Naive thymus-derived CD8-positive, alpha-beta T cell (primary cell): ENCODE data around the gene SLC35A5. TPM values are rescaled to one million over a fixed set of nuclear protein-coding genes. Genes with fewer than 3 reads are reported as not detected.

Experiments
- ATAC-seq, 2 donors: fragments of 150-1000 bp; cut with Tn5 transposase in 1 of 2; sonication (Bioruptor Pico), chemical (Tn5 transposase) in 1 of 2; 1 replicate in 1 of 2; 2 replicates in 1 of 2; pipeline ENCODE4 v1.10.0; 2021; ENCODE audit warnings: mild to moderate bottlenecking in 2 of 2, moderate library complexity in 2 of 2
- POLR2A ChIA-PET: fragments of 350-600 bp; sonication (Branson Sonifier 250); formaldehyde crosslinking; loops from one replicate; lab custom pipeline; 2021; ENCODE audit warnings: antibody characterized with exemption; lab: Charles Lee
- DNase-seq, 10 donors: peaks; one replicate each; pipeline versions ENCODE4 v3.0.0 to v3.0.0-alpha.2; 2020 to 2022
- H3K27ac Mint-ChIP-seq, 10 donors: one replicate each; pipeline ENCODE4 v1.8.0; 2020 to 2022; ENCODE audit warnings: mild to moderate bottlenecking in 10 of 10, mixed read lengths in 10 of 10, moderate library complexity in 4 of 10, inconsistent platforms in 1 of 10
- H3K27me3 Mint-ChIP-seq, 5 donors: one replicate each; pipeline ENCODE4 v1.8.0; 2021 to 2022; ENCODE audit warnings: mixed read lengths in 5 of 5
- H3K36me3 Mint-ChIP-seq, 3 donors: one replicate each; pipeline ENCODE4 v1.8.0; 2020 to 2022; ENCODE audit warnings: mixed read lengths in 3 of 3, mild to moderate bottlenecking in 2 of 3, inconsistent platforms in 1 of 3
- H3K4me1 Mint-ChIP-seq, 4 donors: one replicate each; pipeline ENCODE4 v1.8.0; 2021 to 2022; ENCODE audit warnings: mixed read lengths in 4 of 4
- H3K4me3 Mint-ChIP-seq, 10 donors: one replicate each; pipeline ENCODE4 v1.8.0; 2020 to 2022; ENCODE audit warnings: mild to moderate bottlenecking in 10 of 10, mixed read lengths in 10 of 10, moderate library complexity in 6 of 10, inconsistent platforms in 1 of 10
- H3K9me3 Mint-ChIP-seq, 9 donors: one replicate each; pipeline ENCODE4 v1.8.0; 2020 to 2022; ENCODE audit warnings: mixed read lengths in 9 of 9, mild to moderate bottlenecking in 3 of 9, inconsistent platforms in 1 of 9, moderate library complexity in 1 of 9
- polyA plus RNA-seq, 3 donors: library from polyadenylated mRNA; unstranded; fragments of 300-500 nt; fragmentation: Illumina TruSeq; gene quantifications; one replicate each; pipeline ENCODE4 v1.2.3, GENCODE V29; 2021
- total RNA-seq, 8 experiments: library from RNA in 2 of 8; stranded (reverse) in 2 of 8; gene quantifications; one replicate each; pipeline ENCODE4 v1.2.3 and lab custom pipeline; 2021 to 2026

SLC35A5 gene
- total and polyA plus RNA-seq, 5 experiments from 2014 or later = 7.9 to 24.7 (median 13.7) TPM

DNA sequence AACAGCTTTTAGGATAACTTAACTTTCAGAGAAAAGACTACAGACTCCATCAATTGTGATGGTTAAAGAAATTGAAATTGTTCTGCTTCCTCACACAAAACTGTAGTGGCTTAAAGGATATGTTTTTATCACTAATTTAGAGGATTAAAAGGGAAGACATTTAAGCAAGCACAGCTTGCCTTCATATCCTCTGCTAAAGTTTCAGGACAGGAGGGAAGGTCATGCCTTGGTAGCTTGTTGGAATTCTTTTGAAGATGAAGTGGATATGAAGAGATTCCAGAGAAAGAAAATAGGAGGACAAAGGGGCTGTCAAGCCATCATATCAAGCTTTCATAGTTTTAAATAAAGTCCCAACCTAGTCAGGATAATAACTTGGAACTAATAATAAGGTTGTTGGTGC lies 46.0 kb downstream of the SLC35A5 start:
- Mint-ChIP-seq H3K4me1 (peaks cover 0 to 8% (median 2%) of the 10 kb centered on the region in 4 donors), H3K9me3 (no peaks in the 10 kb centered on the region), H3K27ac (no peak overlapping the region), H3K4me3 (no peak overlapping the region), H3K27me3 (peaks cover 7 to 13% (median 10%) of the 10 kb centered on the region in 5 donors), H3K36me3 (no peaks in the 10 kb centered on the region)
- no peak for ATAC-seq
- DNase-seq = no peak
- POLR2A ChIA-PET = no interaction called here

DNA sequence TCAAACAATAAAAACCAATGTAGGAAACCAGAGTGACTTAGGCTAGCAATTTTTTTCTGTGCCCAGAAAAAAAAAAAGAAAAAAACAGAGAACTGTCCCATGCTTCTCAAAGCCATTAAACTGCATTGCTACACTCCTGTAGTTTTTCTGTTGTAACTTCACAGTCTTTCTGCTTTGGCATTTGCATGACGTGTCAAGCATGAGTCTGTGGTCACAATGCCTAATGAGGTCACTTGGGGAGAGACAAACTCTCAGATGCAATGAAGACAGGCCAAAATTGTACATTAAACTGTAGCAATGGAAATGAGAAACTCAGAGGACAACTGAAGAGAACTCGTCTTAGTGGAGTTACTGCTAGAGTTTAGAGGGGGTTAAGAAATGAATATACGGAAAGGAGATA lies 48.3 kb downstream of the SLC35A5 start:
- peaks cover 0 to 2% (median 0%) of the 10 kb centered on the region in 3 donors for H3K36me3 Mint-ChIP-seq
- H3K27ac Mint-ChIP-seq = no peak overlapping the region
- H3K27me3 Mint-ChIP-seq = peaks cover 8 to 15% (median 11%) of the 10 kb centered on the region in 5 donors
- ATAC-seq = no peak
- POLR2A ChIA-PET = no interaction called here
- no peak for DNase-seq
- H3K4me1 Mint-ChIP-seq = peaks cover 0 to 3% (median 1%) of the 10 kb centered on the region in 4 donors
- H3K4me3 Mint-ChIP-seq = no peak overlapping the region
- no peaks in the 10 kb centered on the region for H3K9me3 Mint-ChIP-seq

DNA sequence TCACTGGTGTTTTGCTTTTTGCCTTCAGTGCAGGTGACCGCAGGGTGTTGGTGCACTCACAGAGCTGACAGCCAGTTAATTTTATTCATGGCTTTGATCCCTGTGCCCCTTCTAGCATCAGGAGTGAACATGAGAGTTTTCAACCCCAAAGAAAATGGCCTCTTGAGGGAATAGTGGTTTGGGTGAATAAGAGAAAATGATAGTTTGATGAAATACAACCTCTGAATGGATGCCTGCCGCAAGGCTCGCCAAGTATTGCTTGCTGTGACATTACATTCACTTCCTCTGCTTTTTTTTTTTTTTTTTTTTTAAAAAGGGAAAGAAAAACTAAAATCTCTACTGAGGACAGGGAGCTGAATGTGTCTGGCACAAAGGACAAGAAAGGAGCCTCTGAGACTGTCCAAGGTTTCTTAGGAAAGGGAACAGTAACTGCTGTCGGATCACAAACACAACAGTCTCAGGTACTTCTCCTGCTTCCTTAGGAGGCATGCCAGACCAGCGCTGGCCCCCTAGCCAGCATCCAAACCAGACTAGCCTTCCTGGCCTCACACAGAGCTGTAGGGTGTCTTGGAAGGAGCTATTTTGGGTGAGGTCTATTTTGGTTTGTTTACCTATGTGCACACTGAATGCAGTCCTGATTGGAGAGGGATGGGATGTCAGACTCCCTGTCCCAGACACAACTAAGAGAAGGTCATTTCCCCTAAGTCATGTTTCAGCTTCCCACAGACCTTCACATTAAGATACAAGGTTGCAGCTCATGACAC lies 50.1 kb downstream of the SLC35A5 start:
- ATAC-seq (no peak), DNase-seq (no peak)
- peaks cover 0 to 2% (median 0%) of the 10 kb centered on the region in 3 donors for H3K36me3 Mint-ChIP-seq
- POLR2A ChIA-PET = no interaction called here
- H3K27me3 Mint-ChIP-seq = peaks cover 8 to 14% (median 10%) of the 10 kb centered on the region in 5 donors
- no peak overlapping the region for H3K27ac Mint-ChIP-seq
- no peak overlapping the region for H3K4me3 Mint-ChIP-seq
- H3K9me3 Mint-ChIP-seq = no peaks in the 10 kb centered on the region
- H3K4me1 Mint-ChIP-seq = peaks cover 0 to 2% (median under 1%) of the 10 kb centered on the region in 4 donors

- H3K36me3 Mint-ChIP-seq = peaks cover 0 to 2% (median 0%) of the 10 kb centered on the region in 3 donors
- DNase-seq = no peak
- H3K27me3 Mint-ChIP-seq = peaks cover 0 to 6% (median 1%) of the 10 kb centered on the region in 5 donors
- POLR2A ChIA-PET = no interaction called here
- no peaks in the 10 kb centered on the region for H3K9me3 Mint-ChIP-seq
- H3K27ac Mint-ChIP-seq = no peak overlapping the region
- ATAC-seq = no peak
- H3K4me3 Mint-ChIP-seq = no peak overlapping the region
- H3K4me1 Mint-ChIP-seq = peaks cover 0 to 2% (median under 1%) of the 10 kb centered on the region in 4 donors
These were observed 54.3 kb downstream of the SLC35A5 start for GRCh38 chr3:112615989-112616731.

DNA sequence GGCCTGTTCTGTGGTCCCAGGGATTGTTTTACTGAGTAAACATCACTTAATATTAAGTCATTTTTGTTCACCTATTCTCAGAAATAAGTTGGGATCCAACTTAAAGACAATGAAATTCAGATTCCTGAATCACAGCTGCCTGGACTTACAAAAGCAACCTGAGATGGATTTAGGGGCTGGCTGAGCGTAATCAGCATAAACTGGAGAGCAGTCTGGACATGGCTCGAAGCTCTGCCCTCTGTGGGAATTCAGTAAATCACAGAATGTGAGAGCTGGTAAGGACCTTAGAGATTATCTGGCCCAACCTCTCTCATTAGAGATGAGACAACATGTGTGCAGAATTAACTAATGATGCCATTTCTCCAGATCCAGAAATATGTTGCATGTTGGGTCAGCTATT lies 55.4 kb downstream of the SLC35A5 start:
- Mint-ChIP-seq H3K4me3 (no peak overlapping the region), H3K36me3 (peaks cover 0 to 2% (median 0%) of the 10 kb centered on the region in 3 donors), H3K4me1 (peaks cover 0 to 2% (median under 1%) of the 10 kb centered on the region in 4 donors), H3K9me3 (no peaks in the 10 kb centered on the region), H3K27me3 (peaks cover 0 to 6% (median 2%) of the 10 kb centered on the region in 5 donors), H3K27ac (no peak overlapping the region)
- POLR2A ChIA-PET = no interaction called here
- ATAC-seq = no peak
- no peak for DNase-seq

DNA sequence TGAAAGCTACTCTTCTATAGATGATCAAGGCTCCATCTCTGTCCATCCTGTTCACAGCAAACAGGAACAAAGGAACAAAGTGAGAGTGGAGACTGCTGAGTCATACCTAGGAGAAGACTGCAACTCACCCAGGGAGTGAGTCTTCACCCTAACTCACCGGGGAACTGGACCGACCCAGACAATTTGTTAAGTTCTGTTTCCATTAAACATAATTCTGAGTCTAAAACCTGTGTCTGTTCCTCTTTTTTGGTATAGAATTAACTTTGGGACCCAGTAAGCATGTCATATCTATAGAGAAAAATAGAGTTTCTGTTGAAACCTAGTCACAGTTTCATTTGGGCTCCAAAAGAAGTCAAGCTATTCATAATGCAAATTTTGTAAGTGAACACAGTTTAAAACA lies 57.5 kb downstream of the SLC35A5 start:
- no peak for ATAC-seq
- POLR2A ChIA-PET = no interaction called here
- H3K4me1 Mint-ChIP-seq = peaks cover 0 to 2% (median under 1%) of the 10 kb centered on the region in 4 donors

DNA sequence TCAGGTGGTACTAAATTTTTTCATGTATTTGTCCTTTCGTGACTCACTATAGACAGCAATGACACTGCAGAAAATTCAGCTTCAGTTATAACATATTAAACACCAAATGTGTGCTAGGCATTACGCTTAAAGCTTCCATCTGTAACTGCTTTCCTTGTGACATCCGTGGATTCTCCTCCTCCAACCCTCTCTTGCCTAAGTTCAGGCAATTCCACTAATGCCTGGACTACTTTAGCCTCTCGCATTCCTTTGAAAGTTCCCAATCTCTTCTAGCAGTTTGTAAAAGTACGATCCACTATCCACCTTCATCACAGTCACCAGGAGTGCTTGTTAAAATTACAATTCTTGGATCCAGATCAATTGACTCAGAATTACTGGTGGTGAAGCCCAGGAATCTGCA lies 61.4 kb downstream of the SLC35A5 start:
- DNase-seq (no peak), ATAC-seq (no peak)
- Mint-ChIP-seq H3K27ac (no peak overlapping the region), H3K4me1 (no peaks in the 10 kb centered on the region), H3K9me3 (no peaks in the 10 kb centered on the region), H3K27me3 (peaks cover 2 to 11% (median 7%) of the 10 kb centered on the region in 5 donors), H3K4me3 (no peak overlapping the region), H3K36me3 (no peaks in the 10 kb centered on the region)
- POLR2A ChIA-PET = no interaction called here

More for the DNA sequence above, 57.5 kb downstream of the SLC35A5 start:
- Mint-ChIP-seq H3K9me3 (no peaks in the 10 kb centered on the region), H3K27me3 (peaks cover 0 to 15% (median 9%) of the 10 kb centered on the region in 5 donors), H3K4me3 (no peak overlapping the region), H3K36me3 (peaks cover 0 to 2% (median 0%) of the 10 kb centered on the region in 3 donors), H3K27ac (no peak overlapping the region)
- no peak for DNase-seq

DNA sequence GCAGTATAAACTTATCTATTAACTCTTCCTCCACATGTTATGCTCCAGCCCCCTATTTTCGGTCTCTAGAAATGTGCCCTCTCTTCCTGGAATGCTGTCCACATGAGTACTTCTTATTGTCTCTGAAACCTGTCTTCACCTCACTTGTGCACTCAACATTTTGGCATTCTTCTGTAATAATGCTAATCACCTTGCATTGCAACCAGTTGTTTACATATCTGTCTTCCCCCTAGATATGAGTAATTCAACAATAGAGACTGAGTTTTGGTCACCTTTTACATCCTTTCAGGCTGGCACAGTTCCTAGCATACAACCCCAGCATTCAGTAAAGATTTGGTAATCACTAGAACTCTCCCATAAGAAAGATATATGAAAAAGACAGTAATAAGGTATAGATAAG lies 61.9 kb downstream of the SLC35A5 start:
- no peaks in the 10 kb centered on the region for H3K4me1 Mint-ChIP-seq
- H3K9me3 Mint-ChIP-seq = no peaks in the 10 kb centered on the region
- H3K4me3 Mint-ChIP-seq = no peak overlapping the region

GRCh38 chr3:112627419-112627818 lies 65.6 kb downstream of the SLC35A5 start:
- no peaks in the 10 kb centered on the region for H3K9me3 Mint-ChIP-seq
- POLR2A ChIA-PET = no interaction called here
- no peak overlapping the region for H3K27ac Mint-ChIP-seq
- peaks cover 2 to 11% (median 6%) of the 10 kb centered on the region in 5 donors for H3K27me3 Mint-ChIP-seq
- no peak for ATAC-seq
- no peaks in the 10 kb centered on the region for H3K36me3 Mint-ChIP-seq
- DNase-seq = no peak
- no peaks in the 10 kb centered on the region for H3K4me1 Mint-ChIP-seq
- no peak overlapping the region for H3K4me3 Mint-ChIP-seq

More for the DNA sequence above, 61.9 kb downstream of the SLC35A5 start:
- H3K36me3 Mint-ChIP-seq = no peaks in the 10 kb centered on the region
- peaks cover 2 to 11% (median 7%) of the 10 kb centered on the region in 5 donors for H3K27me3 Mint-ChIP-seq
- DNase-seq (no peak), ATAC-seq (no peak)
- no peak overlapping the region for H3K27ac Mint-ChIP-seq
- POLR2A ChIA-PET = no interaction called here

- Mint-ChIP-seq H3K4me3 (no peak overlapping the region), H3K27me3 (peaks cover 2 to 11% (median 6%) of the 10 kb centered on the region in 5 donors), H3K4me1 (no peaks in the 10 kb centered on the region), H3K9me3 (no peaks in the 10 kb centered on the region), H3K27ac (no peak overlapping the region), H3K36me3 (no peaks in the 10 kb centered on the region)
- POLR2A ChIA-PET = no interaction called here
- ATAC-seq = no peak
- DNase-seq = no peak
These were observed 66.1 kb downstream of the SLC35A5 start for GRCh38 chr3:112627919-112628466.

GRCh38 chr3:112629425-112629824 lies 67.6 kb downstream of the SLC35A5 start:
- H3K4me3 Mint-ChIP-seq = no peak overlapping the region
- H3K4me1 Mint-ChIP-seq = peaks cover 0 to 2% (median 0%) of the 10 kb centered on the region in 4 donors
- H3K36me3 Mint-ChIP-seq = no peaks in the 10 kb centered on the region
- H3K9me3 Mint-ChIP-seq = no peaks in the 10 kb centered on the region
- ATAC-seq (no peak), DNase-seq (no peak)
- H3K27me3 Mint-ChIP-seq = peaks cover 0 to 4% (median 0%) of the 10 kb centered on the region in 5 donors
- POLR2A ChIA-PET = no interaction called here
- no peak overlapping the region for H3K27ac Mint-ChIP-seq

- Mint-ChIP-seq H3K27ac (no peak overlapping the region), H3K4me1 (peaks cover 0 to 2% (median 0%) of the 10 kb centered on the region in 4 donors), H3K27me3 (peaks cover 0 to 4% (median 0%) of the 10 kb centered on the region in 5 donors), H3K36me3 (no peaks in the 10 kb centered on the region), H3K4me3 (no peak overlapping the region), H3K9me3 (no peaks in the 10 kb centered on the region)
- ATAC-seq (no peak), DNase-seq (no peak)
- POLR2A ChIA-PET = no interaction called here
These were observed 69.4 kb downstream of the SLC35A5 start for GRCh38 chr3:112631257-112631656.

DNA sequence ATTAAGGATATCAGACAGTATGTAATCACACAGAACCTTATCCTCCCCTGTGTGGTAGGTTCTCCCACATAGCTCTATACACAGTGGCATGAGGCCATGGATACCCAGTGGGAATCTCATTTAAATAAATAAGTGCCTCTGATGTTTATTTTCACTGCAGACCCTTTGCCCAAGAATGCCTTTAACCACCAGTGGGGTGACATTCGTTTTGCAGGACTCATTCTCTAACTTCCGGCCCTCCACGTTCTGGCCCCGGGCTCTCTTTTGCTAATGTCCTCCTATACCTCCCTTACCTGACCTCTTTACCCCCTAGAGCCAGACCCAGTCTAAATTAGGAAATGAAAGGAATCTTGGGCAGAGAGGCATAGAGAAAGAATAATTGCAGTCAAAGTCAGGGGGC lies 70.8 kb downstream of the SLC35A5 start:
- H3K9me3 Mint-ChIP-seq = no peaks in the 10 kb centered on the region
- ATAC-seq (no peak), DNase-seq (no peak)
- no peak overlapping the region for H3K27ac Mint-ChIP-seq
- POLR2A ChIA-PET = no interaction called here
- H3K36me3 Mint-ChIP-seq = no peaks in the 10 kb centered on the region
- peaks cover 0 to 2% (median 0%) of the 10 kb centered on the region in 4 donors for H3K4me1 Mint-ChIP-seq
- H3K27me3 Mint-ChIP-seq = peaks cover 0 to 4% (median 0%) of the 10 kb centered on the region in 5 donors
- H3K4me3 Mint-ChIP-seq = no peak overlapping the region
